NCI-H2227 (cell line): ENCODE results near the gene CDKAL1.
A peak's percentile ranks its signal among the peaks of the same experiment; 100 is the strongest.
"Not testable (repeated sequence)": the region's sequence is repeated elsewhere in the genome, so short reads cannot be mapped to it uniquely, and the experiment has no call there.

Experiments used
- DNase-seq: peaks from one replicate; lab custom pipeline; 2025; ENCODE audit not compliant: unreplicated experiment; lab: John Stamatoyannopoulos, UW

Gene CDKAL1

DNA sequence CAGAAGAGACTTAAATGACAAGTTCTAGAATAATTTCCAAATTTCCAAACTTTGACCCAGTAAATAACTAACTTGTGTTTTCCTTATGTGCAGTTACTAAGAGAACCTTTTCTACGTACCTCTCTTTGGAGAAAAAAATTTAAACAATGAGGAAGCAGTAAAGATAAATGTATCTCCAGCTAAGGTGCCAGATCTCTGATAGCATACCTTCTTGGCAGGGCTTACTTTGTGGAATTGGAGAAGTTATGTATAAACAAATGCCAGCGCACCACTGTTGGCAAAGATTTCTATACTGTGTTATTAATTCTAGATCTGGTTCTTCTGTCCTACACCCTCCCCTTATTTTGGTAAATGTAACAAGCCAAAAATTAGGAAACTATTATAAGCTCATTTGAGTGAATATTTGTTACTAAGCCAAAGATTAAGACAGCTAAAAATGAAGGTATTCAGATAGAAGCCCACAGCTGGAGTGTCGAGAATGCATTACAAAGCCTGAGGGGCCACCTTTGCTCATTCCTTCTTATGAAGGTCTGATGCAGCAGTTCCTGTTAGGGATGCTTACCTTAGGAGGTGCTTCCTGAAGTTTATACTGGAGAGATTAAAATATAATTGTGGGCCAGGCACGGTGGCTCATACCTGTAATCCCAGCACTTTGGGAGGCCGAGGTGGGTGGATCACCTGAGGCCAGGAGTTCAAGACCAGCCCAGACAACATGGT, 686.2 kb downstream of the CDKAL1 start:
- no peak for DNase-seq

DNA sequence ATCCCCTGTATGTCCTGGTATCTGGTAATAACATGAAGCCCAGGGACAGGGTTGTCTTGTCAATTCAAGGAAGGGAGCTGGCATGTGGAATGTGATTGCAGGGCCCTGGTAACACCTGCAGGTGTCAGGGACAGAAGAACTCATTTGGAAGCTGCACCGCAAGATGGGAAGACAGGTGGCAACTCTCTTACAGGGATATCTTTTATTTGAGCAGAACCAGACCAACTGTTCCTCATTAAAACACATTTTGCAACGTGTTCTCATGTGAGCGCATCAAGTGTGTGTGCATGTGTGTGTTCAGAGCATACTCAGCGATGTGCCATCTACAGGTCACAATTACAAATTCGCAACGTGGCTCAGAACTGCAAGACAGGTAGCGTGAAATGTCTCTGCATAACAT, 688.4 kb downstream of the CDKAL1 start:
- no peak for DNase-seq

DNA sequence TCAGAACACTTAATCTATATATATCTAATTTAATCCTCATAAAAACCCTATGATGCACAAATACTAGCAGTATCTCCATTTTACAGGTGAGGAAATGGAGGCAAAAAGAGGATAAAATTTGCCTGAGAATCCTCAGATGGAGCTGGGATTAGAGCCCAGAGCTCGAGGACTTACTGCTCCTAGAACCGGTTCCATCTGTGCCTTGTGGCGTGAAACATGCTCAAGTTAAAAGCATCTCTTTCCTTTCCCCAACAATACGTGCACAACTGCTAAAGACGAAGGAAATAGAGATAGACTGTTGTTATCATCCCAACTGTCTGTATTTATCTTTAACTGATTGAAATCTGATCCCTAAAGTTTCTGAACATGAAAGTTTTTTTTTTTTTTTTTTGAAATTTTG, 691.7 kb downstream of the CDKAL1 start:
- no peak for DNase-seq

DNA sequence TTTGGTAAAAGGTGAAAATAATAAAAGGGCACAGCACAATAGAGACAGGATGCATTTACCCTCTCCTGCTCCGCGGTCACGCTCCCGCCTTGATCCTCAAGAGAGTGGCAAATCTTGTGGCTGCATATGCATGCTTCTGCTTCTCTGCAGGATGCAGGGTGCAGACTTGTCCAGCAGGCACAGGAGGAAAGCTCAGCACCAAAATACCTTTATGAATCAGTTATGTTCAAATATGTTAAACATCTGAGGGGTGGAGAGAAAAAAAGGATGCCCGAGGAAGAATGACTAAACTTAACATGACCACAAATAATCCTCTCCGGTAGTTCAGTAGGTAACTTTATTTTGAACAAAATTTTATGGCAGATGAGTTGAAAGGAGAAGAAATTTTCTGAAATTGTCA, 693.2 kb downstream of the CDKAL1 start:
- no peak for DNase-seq

DNA sequence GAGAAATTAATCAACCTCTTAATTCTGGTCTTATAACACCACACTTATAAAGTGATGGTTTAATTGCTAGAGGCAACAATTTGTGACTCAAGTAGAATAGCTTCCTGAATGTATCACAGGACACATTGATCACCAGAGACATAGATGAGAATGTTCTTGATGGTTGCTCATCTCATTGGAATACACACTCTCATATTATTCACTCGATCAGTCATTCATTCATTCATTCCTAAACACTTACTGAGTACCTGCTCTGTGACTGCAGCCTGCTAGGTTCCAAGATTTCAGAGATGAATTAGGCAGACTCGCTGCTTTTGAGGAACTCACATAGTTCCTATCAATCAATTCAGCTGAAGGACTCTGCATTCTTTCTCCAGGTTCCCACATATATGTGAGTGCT, 694.2 kb downstream of the CDKAL1 start:
- no peak for DNase-seq

DNA sequence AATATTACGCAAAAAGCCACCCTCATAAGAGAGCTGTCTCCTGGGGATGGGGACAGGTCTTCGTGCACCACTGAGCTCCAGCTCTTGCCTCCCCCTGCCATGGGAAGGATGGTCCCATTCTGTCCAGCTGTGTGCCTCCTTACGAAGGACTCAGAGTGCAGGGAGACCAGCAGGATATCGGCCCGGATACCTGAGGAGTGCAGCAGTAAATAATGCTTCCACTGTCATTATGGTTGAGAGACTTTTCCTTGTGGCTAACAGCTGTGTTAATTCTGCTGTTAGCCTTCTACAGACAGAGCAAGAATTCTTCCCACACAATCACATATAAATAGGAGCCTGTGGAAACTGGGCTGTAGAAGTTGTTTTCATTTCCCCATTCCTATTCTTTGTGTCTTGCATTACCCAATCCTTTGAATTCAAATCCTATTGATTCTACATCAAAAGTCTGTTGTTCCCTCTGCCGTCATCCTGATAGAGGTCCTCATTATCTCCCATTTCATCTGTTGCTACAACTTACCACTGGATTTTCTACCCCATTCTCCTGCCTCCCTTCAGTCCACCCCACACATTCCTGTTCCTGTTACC, 694.7 kb downstream of the CDKAL1 start:
- DNase-seq, result no peak

DNA sequence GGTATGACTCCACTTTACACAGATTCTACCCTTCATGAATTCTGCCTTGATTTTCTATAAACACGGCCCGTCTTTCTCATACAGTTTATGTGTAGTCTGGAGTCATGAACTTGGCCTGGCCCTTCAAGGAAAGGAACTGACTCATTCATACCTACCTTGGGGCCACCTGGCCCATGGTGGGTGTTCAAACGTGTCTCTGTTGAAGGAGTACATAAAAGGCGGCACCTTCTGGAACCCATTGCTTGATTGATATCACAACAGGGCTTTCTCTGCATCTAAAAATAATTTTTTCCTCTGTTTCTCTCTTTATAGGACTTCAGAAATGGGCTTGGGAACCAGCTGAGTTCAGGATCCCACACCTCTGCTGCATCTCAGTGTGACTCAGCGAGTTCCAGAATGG, 696.3 kb downstream of the CDKAL1 start:
- DNase-seq, result no peak

DNA sequence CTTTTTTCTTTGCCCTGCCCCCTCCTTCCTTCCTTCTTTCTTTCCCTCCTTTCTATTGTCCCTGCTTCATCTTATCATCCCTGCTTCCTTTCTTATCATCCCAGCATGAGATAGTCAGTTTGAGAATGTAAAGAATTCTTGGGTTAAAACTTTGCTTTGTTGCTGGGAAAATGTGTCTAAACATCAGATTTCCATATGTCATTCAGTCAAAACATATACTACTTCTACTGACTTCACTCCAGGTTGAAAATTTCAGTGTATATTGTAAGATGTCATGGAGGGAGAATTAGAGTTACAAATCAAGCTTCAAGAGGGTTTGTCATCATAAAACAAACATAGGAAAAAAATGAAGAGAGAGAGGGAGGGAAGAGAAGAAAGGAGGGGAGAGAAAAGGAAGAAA, 700.9 kb downstream of the CDKAL1 start:
- no peak for DNase-seq

DNA sequence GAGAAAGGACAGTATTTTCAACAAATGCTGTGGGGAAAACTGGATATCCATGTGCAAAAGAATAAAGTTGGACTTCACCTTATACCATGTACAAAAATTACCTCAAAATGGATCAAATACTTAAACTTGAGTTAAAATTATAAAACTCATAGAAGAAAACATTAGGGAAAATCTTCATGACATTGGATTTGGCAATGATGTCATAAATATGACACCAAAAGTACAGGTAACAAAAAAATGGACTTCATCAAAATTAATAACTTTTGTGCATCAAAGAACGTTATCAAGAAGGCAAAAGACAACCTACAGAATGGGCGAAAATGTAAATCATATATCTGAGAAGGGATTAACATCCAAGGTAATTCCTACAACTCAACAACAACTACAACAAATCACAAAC, 704.0 kb downstream of the CDKAL1 start:
- no peak for DNase-seq

DNA sequence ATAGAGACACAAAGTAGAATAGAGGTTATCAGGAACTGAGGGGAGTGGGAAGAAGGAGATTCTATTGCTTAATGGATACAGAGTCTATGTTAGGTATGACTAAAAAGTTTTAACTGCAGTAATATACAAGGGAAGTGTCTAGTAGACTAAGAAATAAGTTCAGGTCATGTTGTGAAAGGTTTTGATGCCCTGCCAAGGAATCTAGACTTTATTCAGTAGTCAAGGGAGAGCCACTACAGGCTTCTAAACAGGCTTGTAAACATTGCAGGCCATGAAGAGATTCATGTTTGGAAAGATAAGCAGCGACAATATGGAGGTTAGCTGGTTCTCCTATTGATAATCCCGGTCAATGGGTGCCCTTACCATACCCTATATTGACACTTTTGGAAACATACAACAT, 706.5 kb downstream of the CDKAL1 start:
- DNase-seq, result no peak

DNA sequence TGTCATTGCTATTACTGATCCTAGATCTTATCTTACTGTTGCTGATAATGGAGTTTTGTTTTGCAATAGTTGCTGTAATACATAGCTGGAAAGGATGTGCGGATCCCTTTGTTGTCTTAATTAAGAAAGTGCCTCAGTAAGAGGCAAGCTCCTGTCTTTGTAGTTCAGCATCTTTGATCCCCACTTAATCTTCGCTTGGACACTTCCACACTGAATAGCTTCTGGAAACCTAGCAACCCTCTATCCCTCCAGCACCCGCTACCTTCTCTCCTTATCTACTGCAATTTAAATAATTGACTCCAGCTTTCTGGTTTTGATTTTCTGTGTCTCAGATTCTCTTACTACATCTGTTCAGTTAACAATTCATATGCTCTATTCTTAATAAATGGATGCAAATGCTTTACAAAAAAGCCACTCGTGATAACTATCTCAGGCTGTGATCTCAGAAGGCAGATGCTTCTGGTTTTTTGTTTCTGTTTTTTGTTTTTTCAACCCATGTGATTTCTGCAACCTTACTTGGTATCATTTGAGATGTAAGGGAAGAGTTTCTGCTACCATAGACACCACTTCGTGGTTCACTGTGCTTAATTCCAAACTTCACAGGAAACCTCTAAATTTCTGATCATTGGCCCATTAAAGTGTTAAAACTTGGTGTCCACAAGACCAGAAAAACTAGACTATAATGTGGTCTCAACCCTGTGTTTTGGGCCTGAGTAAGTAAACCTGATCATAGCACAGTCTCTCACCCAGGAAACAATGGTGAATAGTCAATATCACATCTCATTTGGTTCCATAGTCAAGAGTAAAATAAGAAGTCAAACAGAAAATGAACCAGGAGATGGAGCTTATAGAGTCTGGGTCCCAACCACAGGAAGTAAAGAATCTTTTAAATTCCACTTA, 707.2 kb downstream of the CDKAL1 start:
- DNase-seq, result no peak

DNA sequence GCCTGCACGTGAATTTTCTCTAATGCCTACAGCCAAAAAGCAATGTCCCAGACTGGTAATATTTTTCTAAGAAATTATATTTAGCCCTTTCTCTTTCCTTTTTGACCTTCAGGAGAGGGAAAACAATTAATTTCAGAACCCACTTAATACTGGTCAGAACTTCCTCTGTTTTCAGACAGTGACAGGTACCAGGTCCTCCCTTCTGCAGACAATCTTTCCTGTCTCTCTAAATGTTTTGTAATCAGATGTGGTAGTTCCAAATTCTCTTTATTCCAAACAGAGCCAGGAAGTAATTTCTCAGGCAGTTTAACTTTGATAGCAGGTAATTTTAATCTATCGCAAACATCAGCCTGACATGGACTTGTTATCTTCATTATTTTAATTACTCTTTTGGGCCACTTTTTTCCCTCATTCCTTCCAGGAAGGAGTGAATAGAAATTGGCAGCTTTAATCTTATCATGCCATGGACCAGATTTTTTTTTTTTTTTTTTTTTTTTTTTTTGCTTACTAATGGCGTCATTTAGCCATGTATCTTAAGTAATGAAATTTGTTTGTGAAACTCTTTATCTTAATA, 710.7 kb downstream of the CDKAL1 start:
- no peak for DNase-seq

DNA sequence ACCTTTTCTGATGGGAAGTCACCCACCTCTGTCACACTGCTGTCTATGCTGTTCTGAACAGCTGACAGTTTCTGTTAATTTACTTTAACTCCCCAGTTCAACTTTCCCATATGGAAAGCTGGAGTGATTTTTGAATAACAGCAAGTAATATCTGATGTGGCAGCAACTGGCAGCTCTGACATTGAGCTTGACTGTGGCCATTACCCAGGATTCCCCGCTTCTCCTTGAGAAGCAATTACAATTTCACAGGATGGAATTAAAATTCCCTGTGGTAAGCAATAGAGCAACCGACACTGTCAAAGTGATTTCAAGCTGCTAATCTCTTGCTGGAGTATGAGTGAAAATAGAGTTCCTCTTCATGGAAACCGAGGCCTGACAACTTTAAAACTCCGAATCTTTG, 711.2 kb downstream of the CDKAL1 start:
- DNase-seq, result no peak

DNA sequence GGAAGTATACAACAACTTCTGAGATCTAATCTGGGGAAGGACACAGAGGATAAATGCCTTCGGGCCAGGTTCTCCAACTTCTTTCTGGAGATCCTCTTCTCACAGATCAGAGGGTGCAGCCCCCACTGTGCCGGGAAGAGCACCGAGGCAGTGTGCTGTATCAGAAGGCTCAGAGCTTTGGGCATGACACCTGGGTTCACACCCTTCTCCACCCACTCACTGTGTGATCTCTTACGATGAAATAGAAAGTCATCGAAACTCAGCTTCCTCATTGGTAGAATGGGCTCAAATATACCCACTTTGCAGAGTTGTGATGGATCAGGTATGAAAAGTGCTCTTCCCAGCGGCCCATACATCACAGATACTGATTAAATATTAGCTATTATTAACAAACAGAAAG, 711.8 kb downstream of the CDKAL1 start:
- no peak for DNase-seq

DNA sequence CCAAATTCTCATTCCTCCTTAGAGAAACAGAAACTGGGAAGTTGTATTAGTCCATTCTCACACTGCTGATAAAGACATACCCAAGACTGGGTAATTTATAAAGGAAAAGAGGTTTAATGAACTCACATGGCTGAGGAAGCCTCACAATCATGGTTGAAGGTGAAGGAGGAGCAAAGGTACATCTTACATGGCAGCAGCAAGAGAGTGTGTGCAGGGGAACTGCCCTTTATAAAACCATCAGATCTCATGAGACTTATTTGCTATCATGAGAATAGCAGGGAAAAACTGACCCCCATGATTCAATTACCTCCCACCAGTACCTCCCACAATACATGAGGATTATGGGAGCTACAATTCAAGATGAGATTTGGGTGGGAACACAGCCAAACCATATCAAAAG, 720.2 kb downstream of the CDKAL1 start:
- DNase-seq, result not testable (repeated sequence)

DNA sequence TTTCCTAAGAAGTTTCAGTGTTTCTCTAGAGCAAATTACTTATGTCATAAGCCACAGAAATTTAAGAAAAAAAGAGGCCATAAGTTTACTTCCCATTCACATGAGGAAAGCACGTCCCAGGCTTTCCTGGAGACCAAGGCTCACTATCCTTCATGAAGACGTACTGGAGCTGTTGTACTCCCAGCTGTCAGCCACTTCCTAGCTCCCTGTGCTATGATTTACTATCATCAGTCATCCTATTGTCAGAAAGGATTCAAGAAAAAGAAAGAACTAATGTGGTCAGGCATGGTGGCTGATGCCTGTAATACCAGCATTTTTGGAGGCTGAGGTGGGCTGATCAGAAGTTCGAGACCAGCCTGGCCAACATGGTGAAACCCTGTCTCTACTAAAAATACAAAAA, 721.9 kb downstream of the CDKAL1 start:
- no peak for DNase-seq

DNA sequence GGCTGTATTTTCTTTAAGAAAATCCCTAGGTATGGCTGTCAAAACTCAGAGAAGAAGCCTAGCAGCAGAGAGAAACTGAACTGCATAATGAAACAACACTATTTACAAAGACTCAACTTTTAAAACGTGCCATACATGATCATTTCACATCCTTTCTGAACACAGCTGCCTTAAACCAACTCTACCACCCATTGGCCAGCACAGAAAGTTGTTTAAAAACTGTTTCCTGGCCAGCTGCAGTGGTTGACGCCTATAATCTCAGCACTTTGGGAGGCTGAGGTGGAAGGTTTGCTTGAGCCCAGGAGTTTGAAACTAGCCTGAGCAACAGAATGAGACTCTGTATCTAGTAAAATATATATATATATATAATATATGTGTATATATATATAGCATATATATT, 722.9 kb downstream of the CDKAL1 start:
- no peak for DNase-seq

DNA sequence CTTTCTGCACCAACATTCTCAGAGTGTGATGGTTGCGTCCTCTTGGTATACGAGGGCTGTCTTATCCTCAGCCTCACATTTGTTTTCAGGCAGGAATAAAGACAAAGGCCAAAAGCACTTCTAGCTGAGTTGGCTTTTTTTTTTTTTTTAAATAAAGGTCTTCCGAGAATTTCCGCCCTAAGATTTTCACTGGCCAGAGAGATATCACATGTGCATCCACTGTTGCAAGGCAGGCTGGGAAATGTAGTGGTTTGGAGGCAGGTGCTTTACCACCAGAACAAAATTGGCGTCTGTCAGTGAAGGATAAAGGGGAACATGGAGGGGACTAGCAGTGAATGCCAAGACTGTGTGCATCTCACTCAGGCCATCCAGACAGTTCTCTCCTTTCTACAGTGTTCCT, 724.4 kb downstream of the CDKAL1 start:
- no peak for DNase-seq

DNA sequence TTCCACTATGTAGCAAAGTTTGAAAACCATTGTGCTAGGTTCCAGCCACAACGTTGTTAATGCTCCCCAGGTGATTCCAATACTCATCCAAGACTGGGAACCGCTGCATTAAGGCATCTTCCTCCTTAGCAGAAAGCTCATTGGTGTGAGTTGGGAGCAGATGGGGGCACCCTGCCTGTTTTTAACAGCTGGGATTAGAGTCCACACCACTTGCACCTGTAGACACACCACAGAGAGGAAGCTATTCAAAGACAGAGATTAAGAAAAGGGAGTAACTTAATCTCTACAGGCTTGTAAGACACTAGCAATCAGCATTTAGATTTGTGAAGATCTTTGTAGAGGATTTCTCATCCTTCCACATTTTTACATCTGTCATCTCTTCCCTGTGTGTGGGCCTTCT, 725.4 kb downstream of the CDKAL1 start:
- no peak for DNase-seq

DNA sequence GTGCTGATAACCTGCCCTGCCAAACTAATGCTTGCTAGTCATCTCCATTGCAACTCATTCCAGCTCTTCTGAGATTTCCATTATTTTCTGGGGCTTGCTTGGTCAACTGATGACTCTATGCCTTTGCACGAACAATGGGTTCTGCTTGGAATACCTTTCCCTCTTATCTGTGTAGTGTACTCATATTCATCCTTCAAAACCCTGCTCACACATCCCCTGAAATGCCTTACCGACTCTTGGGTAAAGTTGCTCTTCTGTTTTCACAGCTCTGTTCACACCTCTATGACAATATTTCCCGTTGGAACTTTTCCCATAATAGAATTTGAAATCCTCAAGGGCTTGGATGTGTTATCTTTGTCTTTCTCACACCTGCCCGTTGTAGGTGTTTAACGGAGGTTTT, 728.2 kb downstream of the CDKAL1 start:
- no peak for DNase-seq

DNA sequence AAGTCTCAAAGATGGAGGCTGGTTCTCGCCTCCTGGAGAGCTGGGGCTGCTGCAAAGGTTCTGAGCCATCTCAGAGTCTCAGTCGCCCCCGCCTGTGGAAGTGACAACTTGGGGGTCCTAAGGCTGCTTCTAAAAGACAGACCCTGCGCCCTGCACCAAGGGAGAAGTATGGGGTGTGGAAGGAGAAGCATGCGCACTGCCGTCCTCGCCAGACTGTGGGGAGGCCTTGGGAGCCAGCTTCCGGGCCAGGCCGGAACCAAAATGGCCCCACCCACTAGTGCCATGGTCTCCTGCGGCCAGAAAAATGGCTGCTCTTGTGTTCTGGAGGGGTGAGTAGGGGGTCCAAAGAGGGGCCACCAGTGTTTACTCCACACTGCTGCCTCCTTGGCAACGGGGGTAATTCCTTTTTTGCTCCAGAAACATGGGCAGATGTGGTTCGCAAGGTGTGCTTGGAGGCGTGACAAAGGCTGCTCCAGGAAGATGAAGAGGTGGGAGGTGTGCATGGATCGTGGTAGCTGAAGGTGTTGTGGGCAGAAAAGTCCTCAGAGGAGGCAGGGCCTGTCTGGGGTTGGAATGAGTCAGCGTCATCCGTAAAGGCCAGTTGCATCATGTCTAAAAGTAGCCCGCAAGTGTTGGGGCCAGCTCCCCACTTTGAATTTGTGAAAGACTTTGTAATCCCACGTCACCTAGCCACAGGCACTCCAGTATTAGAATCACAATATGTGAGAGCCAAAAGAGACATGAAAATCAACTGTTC, 729.5 kb downstream of the CDKAL1 start:
- DNase-seq, result peak; percentile 46
